IMR-90 (cell line): ENCODE data around the gene PNMA8C. TPM values are rescaled to one million over a fixed set of nuclear protein-coding genes. Genes with fewer than 3 reads are reported as not detected.

Experiments used
- ATAC-seq: fragments of 200-7000 bp; cut with Tn5 transposase; 2 replicates; pipeline ENCODE4 v1.9.1; 2020; ENCODE audit warnings: low read depth, mild to moderate bottlenecking, moderate library complexity
- BruUV-seq: library from RNA; stranded (reverse); fragments of 400-500 nt; replicated peaks from 2 replicates; lab custom pipeline; 2021; lab: Mats Ljungman, UMichigan
- CTCF ChIA-PET: fragments of 300-600 bp; formaldehyde crosslinking; extraction: SDS; loops from one replicate; lab custom pipeline; 2021; ENCODE audit warnings: antibody characterized with exemption; lab: Yijun Ruan, JAX
- POLR2A ChIA-PET: fragments of 300-600 bp; sonication (Branson Sonifier 250); formaldehyde crosslinking; loops from one replicate; lab custom pipeline; 2022; ENCODE audit warnings: antibody characterized with exemption; ENCODE audit not compliant: unreplicated experiment; lab: Charles Lee
- DNase-seq: peaks from one replicate; pipeline ENCODE4 v3.0.0; 2013
- H2AFZ ChIP-seq: replicated peaks from 2 replicates; pipeline ENCODE3; 2013; ENCODE audit warnings: low read length, mild to moderate bottlenecking; ENCODE audit not compliant: poor library complexity
- H2AK5ac ChIP-seq: 2 replicates; pipeline ENCODE4 v1.6.1; 2013; ENCODE audit warnings: low read depth, low read length, inconsistent platforms
- H2AK9ac ChIP-seq: replicated peaks from 2 replicates; pipeline ENCODE3; 2013; ENCODE audit warnings: mild to moderate bottlenecking, low read depth, low read length, moderate library complexity; ENCODE audit not compliant: poor library complexity
- H2BK120ac ChIP-seq: 2 replicates; pipeline ENCODE4 v1.6.1; 2013; ENCODE audit warnings: low read depth, low read length, inconsistent platforms
- H2BK15ac ChIP-seq: 3 replicates; pipeline ENCODE4 v1.6.1; 2013; ENCODE audit warnings: low read depth, low read length, inconsistent platforms
- H2BK20ac ChIP-seq: 2 replicates; pipeline ENCODE4 v1.6.1; 2013; ENCODE audit warnings: low read depth, mild to moderate bottlenecking, inconsistent platforms, low read length, moderate library complexity
- H2BK5ac ChIP-seq: 2 replicates; pipeline ENCODE4 v1.6.1; 2013; ENCODE audit warnings: mild to moderate bottlenecking, low read depth, low read length, inconsistent platforms; ENCODE audit not compliant: poor library complexity, severe bottlenecking
- H3K14ac ChIP-seq: replicated peaks from 2 replicates; pipeline ENCODE4 v1.6.1; 2013; ENCODE audit warnings: low read depth, low read length, inconsistent platforms
- H3K18ac ChIP-seq: 2 replicates; pipeline ENCODE4 v1.6.1; 2013; ENCODE audit warnings: low read depth, low read length, control low read depth
- H3K23ac ChIP-seq: 2 replicates; pipeline ENCODE4 v1.6.1; 2013; ENCODE audit warnings: low read depth, low read length, inconsistent platforms
- H3K27ac ChIP-seq: 2 replicates; pipeline ENCODE4 v1.5.1; 2013; ENCODE audit warnings: mild to moderate bottlenecking, control low read depth, low read length; ENCODE audit not compliant: insufficient read depth
- H3K27me3 ChIP-seq: 2 replicates; pipeline ENCODE4 v1.6.1; 2013; ENCODE audit warnings: low read length; ENCODE audit not compliant: control insufficient read depth, insufficient read depth
- H3K36me3 ChIP-seq: 2 replicates; pipeline ENCODE4 v1.6.1; 2013; ENCODE audit warnings: low read length, mixed read lengths; ENCODE audit not compliant: control insufficient read depth, insufficient read depth
- H3K4ac ChIP-seq: 2 replicates; pipeline ENCODE4 v1.6.1; 2013; ENCODE audit warnings: low read depth, low read length, inconsistent platforms
- H3K4me1 ChIP-seq: 2 replicates; pipeline ENCODE4 v1.6.1; 2013; ENCODE audit warnings: low read length, mixed read lengths; ENCODE audit not compliant: control insufficient read depth, insufficient read depth
- H3K4me2 ChIP-seq: 2 replicates; pipeline ENCODE4 v1.6.1; 2013; ENCODE audit warnings: low read depth, mild to moderate bottlenecking, control low read depth, low read length, moderate library complexity
- H3K4me3 ChIP-seq: 2 replicates; pipeline ENCODE4 v1.5.1; 2013; ENCODE audit warnings: low read depth, mild to moderate bottlenecking, control low read depth, low read length, moderate library complexity; ENCODE audit not compliant: insufficient read depth
- H3K56ac ChIP-seq: 2 replicates; pipeline ENCODE4 v1.6.1; 2013; ENCODE audit warnings: low read length, inconsistent platforms; ENCODE audit not compliant: insufficient read depth; ENCODE audit errors: extremely low read depth
- H3K79me1 ChIP-seq, 2 experiments: 2 replicates each; pipeline ENCODE4 v1.6.1; 2013; ENCODE audit warnings: low read length in 2 of 2, inconsistent platforms in 1 of 2, low read depth in 1 of 2
- H3K9ac ChIP-seq: 2 replicates; pipeline ENCODE4 v1.6.1; 2013; ENCODE audit warnings: low read depth, low read length, control low read depth
- H3K9me1 ChIP-seq: 2 replicates; pipeline ENCODE4 v1.6.1; 2013; ENCODE audit warnings: low read length, inconsistent platforms; ENCODE audit not compliant: insufficient read depth
- H3K9me3 ChIP-seq: 2 replicates; pipeline ENCODE4 v1.6.1; 2013; ENCODE audit warnings: low read length; ENCODE audit not compliant: control insufficient read depth, insufficient read depth
- H4K20me1 ChIP-seq: 2 replicates; pipeline ENCODE4 v1.6.1; 2013; ENCODE audit warnings: low read length, inconsistent platforms; ENCODE audit not compliant: insufficient read depth
- H4K5ac ChIP-seq: 2 replicates; pipeline ENCODE4 v1.6.1; 2013; ENCODE audit warnings: mild to moderate bottlenecking, low read depth, low read length, control low read depth
- H4K8ac ChIP-seq, 2 experiments: 2 replicates each; pipeline ENCODE4 v1.6.1; 2013; ENCODE audit warnings: low read depth in 2 of 2, low read length in 2 of 2, control low read depth in 1 of 2, inconsistent platforms in 1 of 2
- H4K91ac ChIP-seq: 2 replicates; pipeline ENCODE4 v1.6.1; 2013; ENCODE audit warnings: low read depth, low read length, inconsistent platforms; ENCODE audit not compliant: insufficient read depth
- BHLHE40 ChIP-seq: fragments of 150-350 bp; IDR thresholded peaks from 2 replicates; pipeline ENCODE4 v1.6.1; 2016; ENCODE audit warnings: mild to moderate bottlenecking, low read depth, low read length
- CEBPB ChIP-seq: IDR thresholded peaks from 2 replicates; pipeline ENCODE4 v1.6.1; 2012; ENCODE audit warnings: low read depth, low read length, improper control_type of control experiment
- CHD1 ChIP-seq: IDR thresholded peaks from 2 replicates; pipeline ENCODE4 v1.6.1; 2012; ENCODE audit warnings: low read depth, low read length, improper control_type of control experiment
- FOS ChIP-seq: fragments of 150-350 bp; IDR thresholded peaks from 2 replicates; pipeline ENCODE4 v1.6.1; 2016; ENCODE audit warnings: low read depth, low read length
- MAFK ChIP-seq: IDR thresholded peaks from 2 replicates; pipeline ENCODE4 v1.6.1; 2012; ENCODE audit warnings: low read depth, low read length, improper control_type of control experiment
- MAZ ChIP-seq: IDR thresholded peaks from 2 replicates; pipeline ENCODE4 v1.6.1; 2012; ENCODE audit warnings: low read depth, mild to moderate bottlenecking, low read length, improper control_type of control experiment, moderate library complexity, borderline replicate concordance
- MXI1 ChIP-seq: IDR thresholded peaks from 2 replicates; pipeline ENCODE4 v1.6.1; 2012; ENCODE audit warnings: low read depth, mild to moderate bottlenecking, low read length, moderate library complexity, borderline replicate concordance
- NFE2L2 ChIP-seq: fragments of 150-350 bp; IDR thresholded peaks from 2 replicates; pipeline ENCODE4 v1.6.1; 2016; ENCODE audit warnings: low read depth, mild to moderate bottlenecking, low read length
- POLR2A ChIP-seq: IDR thresholded peaks from 2 replicates; pipeline ENCODE4 v1.6.1; 2012; ENCODE audit warnings: mild to moderate bottlenecking, low read depth, low read length
- RAD21 ChIP-seq: IDR thresholded peaks from 2 replicates; pipeline ENCODE4 v1.6.1; 2012; ENCODE audit warnings: low read length, improper control_type of control experiment
- RCOR1 ChIP-seq: IDR thresholded peaks from 2 replicates; pipeline ENCODE4 v1.6.1; 2012; ENCODE audit warnings: mild to moderate bottlenecking, low read length, improper control_type of control experiment; ENCODE audit not compliant: insufficient replicate concordance
- RFX5 ChIP-seq: IDR thresholded peaks from 2 replicates; pipeline ENCODE4 v1.8.0; 2012; ENCODE audit warnings: low read depth, mild to moderate bottlenecking, low read length, moderate library complexity
- SMC3 ChIP-seq: fragments of 150-350 bp; IDR thresholded peaks from 2 replicates; pipeline ENCODE4 v1.6.1; 2016; ENCODE audit warnings: low read depth, mild to moderate bottlenecking, antibody characterized with exemption, low read length, moderate library complexity
- WGBS, 2 experiments: methylation state at CpG; one replicate each; pipeline versions ENCODE4 v1.1.5 to v1.1.7; 2013; ENCODE audit warnings: missing lambda C conversion rate in 2 of 2; ENCODE audit not compliant: insufficient read length in 1 of 2; ENCODE audit errors: extremely low coverage in 2 of 2; 5-methylcytosine and 5-hydroxymethylcytosine counted together
- dilution Hi-C: fragments of 300-500 bp; cut with HindIII; formaldehyde crosslinking; loops from one replicate; pipeline ENCODE4 v1.14.3; 2018; ENCODE audit warnings: low sequenced_read_pairs; ENCODE audit not compliant: unreplicated experiment
- in situ Hi-C: fragments of 300-500 bp; cut with MboI; formaldehyde crosslinking; loops from 3 replicates; pipeline ENCODE4 v1.14.3; 2019; ENCODE audit warnings: low sequenced_read_pairs, inconsistent platforms, mixed read lengths
- intact Hi-C: fragments of 100-400 bp; cut with micrococcal nuclease; formaldehyde crosslinking; loops from 2 replicates; pipeline ENCODE4 v1.10.0; 2022
- polyA plus RNA-seq, 3 experiments: library from polyadenylated mRNA; depleted of rRNA; stranded (reverse); fragments of >200 nt; gene quantifications; 2 replicates each; pipeline ENCODE4 v1.2.3, GENCODE V29; 2012; ENCODE audit warnings: low replicate concordance in 1 of 3
- total RNA-seq: library from RNA; depleted of rRNA; stranded (reverse); fragments of >200 nt; gene quantifications from 2 replicates; pipeline ENCODE4 v1.2.3, GENCODE V29; 2012
- TF ChIP-seq, protein P1 (sequence below): fragments of 150-350 bp; IDR thresholded peaks from 2 replicates; pipeline ENCODE4 v1.6.1; 2017; ENCODE audit warnings: mild to moderate bottlenecking, antibody characterized with exemption, low read length, low read depth
- TF ChIP-seq, protein P2 (sequence below): conservative IDR thresholded peaks from 2 replicates; pipeline ENCODE4 v1.5.1; 2012; ENCODE audit warnings: mild to moderate bottlenecking, low read depth, low read length, improper control_type of control experiment
- TF ChIP-seq, protein P3 (sequence below): fragments of 150-350 bp; IDR thresholded peaks from 2 replicates; pipeline ENCODE4 v1.6.1; 2016; ENCODE audit warnings: low read depth, mild to moderate bottlenecking, low read length, moderate library complexity, borderline replicate concordance

PNMA8C gene
- total and polyA plus RNA-seq, 2 of the 4 experiments (the other 2 are of a cell fraction), result 0.09 to 0.18 TPM

DNA sequence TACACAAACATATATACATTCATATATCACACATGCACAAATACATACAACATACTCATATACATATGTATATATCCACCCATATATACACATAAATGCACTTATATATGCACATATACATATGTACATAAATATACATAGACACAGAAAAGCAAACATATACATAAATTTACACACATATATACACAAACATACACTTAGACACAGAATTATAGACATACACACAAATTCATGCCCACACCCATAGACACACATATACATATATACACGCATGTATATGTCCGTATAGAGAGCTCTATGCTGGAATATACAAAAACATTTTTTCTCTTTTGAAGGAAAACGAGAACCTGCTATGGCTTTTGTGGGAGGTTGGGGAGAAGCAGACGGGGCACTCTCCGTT lies 22.0 kb upstream of the PNMA8C start:
- dilution Hi-C loops (no loop called here), intact Hi-C loops (no loop called here), in situ Hi-C loops (no loop called here)
- Histone ChIP-seq H3K18ac (no peak overlapping the region), H3K4ac (no peak overlapping the region), H3K9me1 (no peaks in the 10 kb centered on the region), H2BK20ac (no peak overlapping the region), H3K27me3 (peaks cover 18% of the 10 kb centered on the region), H3K4me2 (no peak overlapping the region), H3K56ac (no peak overlapping the region), H3K36me3 (no peaks in the 10 kb centered on the region), H4K8ac (no peak overlapping the region), H4K20me1 (no peaks in the 10 kb centered on the region), H4K91ac (no peak overlapping the region), H2AK9ac (no peak overlapping the region), H3K9ac (no peak overlapping the region), H2BK120ac (no peak overlapping the region), H2BK15ac (no peak overlapping the region), H2AK5ac (no peak overlapping the region), H3K27ac (no peak overlapping the region), H3K79me1 (no peaks in the 10 kb centered on the region), H3K4me3 (no peak overlapping the region), H3K14ac (no peak overlapping the region), H2BK5ac (no peak overlapping the region), H2AFZ (no peak overlapping the region), H4K5ac (no peak overlapping the region), H3K4me1 (no peaks in the 10 kb centered on the region), H3K23ac (no peak overlapping the region), H3K9me3 (peaks cover 6% of the 10 kb centered on the region)
- ChIA-PET POLR2A (no interaction called here), CTCF (no interaction called here)
- ATAC-seq (no peak), DNase-seq (no peak)
- TF ChIP-seq BHLHE40, result no peak
- TF ChIP-seq POLR2A, result no peak
- TF ChIP-seq NFE2L2, result no peak
- no peak for TF ChIP-seq CEBPB
- no peak for TF ChIP-seq RCOR1
- TF ChIP-seq MAZ, result no peak
- no peak for TF ChIP-seq FOS
- no peak for TF ChIP-seq CHD1
- TF ChIP-seq, protein P1, sequence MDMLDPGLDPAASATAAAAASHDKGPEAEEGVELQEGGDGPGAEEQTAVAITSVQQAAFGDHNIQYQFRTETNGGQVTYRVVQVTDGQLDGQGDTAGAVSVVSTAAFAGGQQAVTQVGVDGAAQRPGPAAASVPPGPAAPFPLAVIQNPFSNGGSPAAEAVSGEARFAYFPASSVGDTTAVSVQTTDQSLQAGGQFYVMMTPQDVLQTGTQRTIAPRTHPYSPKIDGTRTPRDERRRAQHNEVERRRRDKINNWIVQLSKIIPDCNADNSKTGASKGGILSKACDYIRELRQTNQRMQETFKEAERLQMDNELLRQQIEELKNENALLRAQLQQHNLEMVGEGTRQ, result no peak
- no peak for TF ChIP-seq RAD21
- TF ChIP-seq MXI1, result no peak
- no peak for TF ChIP-seq SMC3
- TF ChIP-seq MAFK, result no peak
- TF ChIP-seq RFX5, result no peak
- TF ChIP-seq, protein P2, sequence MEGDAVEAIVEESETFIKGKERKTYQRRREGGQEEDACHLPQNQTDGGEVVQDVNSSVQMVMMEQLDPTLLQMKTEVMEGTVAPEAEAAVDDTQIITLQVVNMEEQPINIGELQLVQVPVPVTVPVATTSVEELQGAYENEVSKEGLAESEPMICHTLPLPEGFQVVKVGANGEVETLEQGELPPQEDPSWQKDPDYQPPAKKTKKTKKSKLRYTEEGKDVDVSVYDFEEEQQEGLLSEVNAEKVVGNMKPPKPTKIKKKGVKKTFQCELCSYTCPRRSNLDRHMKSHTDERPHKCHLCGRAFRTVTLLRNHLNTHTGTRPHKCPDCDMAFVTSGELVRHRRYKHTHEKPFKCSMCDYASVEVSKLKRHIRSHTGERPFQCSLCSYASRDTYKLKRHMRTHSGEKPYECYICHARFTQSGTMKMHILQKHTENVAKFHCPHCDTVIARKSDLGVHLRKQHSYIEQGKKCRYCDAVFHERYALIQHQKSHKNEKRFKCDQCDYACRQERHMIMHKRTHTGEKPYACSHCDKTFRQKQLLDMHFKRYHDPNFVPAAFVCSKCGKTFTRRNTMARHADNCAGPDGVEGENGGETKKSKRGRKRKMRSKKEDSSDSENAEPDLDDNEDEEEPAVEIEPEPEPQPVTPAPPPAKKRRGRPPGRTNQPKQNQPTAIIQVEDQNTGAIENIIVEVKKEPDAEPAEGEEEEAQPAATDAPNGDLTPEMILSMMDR, result no peak
- TF ChIP-seq, protein P3, sequence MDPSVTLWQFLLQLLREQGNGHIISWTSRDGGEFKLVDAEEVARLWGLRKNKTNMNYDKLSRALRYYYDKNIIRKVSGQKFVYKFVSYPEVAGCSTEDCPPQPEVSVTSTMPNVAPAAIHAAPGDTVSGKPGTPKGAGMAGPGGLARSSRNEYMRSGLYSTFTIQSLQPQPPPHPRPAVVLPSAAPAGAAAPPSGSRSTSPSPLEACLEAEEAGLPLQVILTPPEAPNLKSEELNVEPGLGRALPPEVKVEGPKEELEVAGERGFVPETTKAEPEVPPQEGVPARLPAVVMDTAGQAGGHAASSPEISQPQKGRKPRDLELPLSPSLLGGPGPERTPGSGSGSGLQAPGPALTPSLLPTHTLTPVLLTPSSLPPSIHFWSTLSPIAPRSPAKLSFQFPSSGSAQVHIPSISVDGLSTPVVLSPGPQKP, result no peak
- no CpG with 5 or more reads among the region's 5 CpGs for WGBS, 2 experiments
- BruUV-seq, result no TSS peak
